ENCODE results near the gene PRKCQ.

DNA sequence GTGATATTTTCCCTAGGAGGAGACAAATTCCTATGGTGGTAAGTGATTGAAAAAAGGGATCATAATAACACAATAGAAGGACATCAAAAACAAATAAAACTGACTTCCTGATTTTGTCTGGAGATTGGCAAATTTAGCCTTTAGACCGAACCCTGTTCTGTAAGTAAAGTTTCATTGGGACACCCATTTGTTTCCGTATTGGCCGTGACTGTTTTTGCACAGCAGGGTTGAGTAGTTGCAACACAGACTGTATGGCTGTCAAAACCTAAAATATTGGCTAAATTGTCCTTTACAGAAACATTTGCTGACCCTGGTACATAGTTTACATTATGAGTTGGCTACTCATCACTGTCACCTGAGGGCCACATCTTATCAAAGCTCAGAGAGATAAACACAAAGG is 168.6 kb downstream of the PRKCQ start:
- TF ChIP-seq, protein P1, sequence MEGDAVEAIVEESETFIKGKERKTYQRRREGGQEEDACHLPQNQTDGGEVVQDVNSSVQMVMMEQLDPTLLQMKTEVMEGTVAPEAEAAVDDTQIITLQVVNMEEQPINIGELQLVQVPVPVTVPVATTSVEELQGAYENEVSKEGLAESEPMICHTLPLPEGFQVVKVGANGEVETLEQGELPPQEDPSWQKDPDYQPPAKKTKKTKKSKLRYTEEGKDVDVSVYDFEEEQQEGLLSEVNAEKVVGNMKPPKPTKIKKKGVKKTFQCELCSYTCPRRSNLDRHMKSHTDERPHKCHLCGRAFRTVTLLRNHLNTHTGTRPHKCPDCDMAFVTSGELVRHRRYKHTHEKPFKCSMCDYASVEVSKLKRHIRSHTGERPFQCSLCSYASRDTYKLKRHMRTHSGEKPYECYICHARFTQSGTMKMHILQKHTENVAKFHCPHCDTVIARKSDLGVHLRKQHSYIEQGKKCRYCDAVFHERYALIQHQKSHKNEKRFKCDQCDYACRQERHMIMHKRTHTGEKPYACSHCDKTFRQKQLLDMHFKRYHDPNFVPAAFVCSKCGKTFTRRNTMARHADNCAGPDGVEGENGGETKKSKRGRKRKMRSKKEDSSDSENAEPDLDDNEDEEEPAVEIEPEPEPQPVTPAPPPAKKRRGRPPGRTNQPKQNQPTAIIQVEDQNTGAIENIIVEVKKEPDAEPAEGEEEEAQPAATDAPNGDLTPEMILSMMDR (IDR thresholded peaks at IDR 0.05; ENCODE audit: control extremely low read depth in 1 of 3, insufficient read depth in 1 of 3, low read depth in 1 of 3, low read length in 3 of 3) = no peak
- TF ChIP-seq NRF1 (IDR thresholded peaks at IDR 0.05; ENCODE audit: low read depth, low read length) (no peak), TAF1 (IDR thresholded peaks at IDR 0.05; ENCODE audit: low read depth, low read length) (no peak), POLR2A (IDR thresholded peaks at IDR 0.05; ENCODE audit: control extremely low read depth in 1 of 2, low read depth in 2 of 2, low read length in 2 of 2) (no peak), RNF2 (IDR thresholded peaks at IDR 0.05; ENCODE audit: borderline replicate concordance, low read depth, low read length, missing control alignments, poor library complexity, severe bottlenecking) (no peak), HDAC2 (IDR thresholded peaks at IDR 0.05; ENCODE audit: borderline replicate concordance in 1 of 2, low read depth in 2 of 2, low read length in 2 of 2) (no peak), CREB1 (IDR thresholded peaks at IDR 0.05) (no peak), EZH2 (IDR thresholded peaks at IDR 0.05; ENCODE audit: low read depth, low read length, severe bottlenecking) (no peak)
- TF ChIP-seq, protein P2, sequence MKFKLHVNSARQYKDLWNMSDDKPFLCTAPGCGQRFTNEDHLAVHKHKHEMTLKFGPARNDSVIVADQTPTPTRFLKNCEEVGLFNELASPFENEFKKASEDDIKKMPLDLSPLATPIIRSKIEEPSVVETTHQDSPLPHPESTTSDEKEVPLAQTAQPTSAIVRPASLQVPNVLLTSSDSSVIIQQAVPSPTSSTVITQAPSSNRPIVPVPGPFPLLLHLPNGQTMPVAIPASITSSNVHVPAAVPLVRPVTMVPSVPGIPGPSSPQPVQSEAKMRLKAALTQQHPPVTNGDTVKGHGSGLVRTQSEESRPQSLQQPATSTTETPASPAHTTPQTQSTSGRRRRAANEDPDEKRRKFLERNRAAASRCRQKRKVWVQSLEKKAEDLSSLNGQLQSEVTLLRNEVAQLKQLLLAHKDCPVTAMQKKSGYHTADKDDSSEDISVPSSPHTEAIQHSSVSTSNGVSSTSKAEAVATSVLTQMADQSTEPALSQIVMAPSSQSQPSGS (IDR thresholded peaks at IDR 0.05; ENCODE audit: low read length) = no peak
